T-helper 22 cell (primary cell): Measurements from ENCODE around the gene ASCC3.
A peak's percentile ranks its signal among the peaks of the same experiment; 100 is the strongest.
"Not testable (repeated sequence)": the region's sequence is repeated elsewhere in the genome, so short reads cannot be mapped to it uniquely, and the experiment has no call there.

ENCODE experiments used
- DNase-seq: peaks from one replicate; pipeline ENCODE4 v3.0.0-alpha.2; 2020; ENCODE audit warnings: low read depth

The ASCC3 gene

GRCh38 chr6:100880853-100881706, at the start of gene ASCC3:
Gene ASCC3, minus strand, starts transcription at chr6:100881329. Its CDS starts 13,332 bp downstream, at chr6:100867997.
- DNase-seq = peak; percentile 80

GRCh38 chr6:100925749-100926148, 44.6 kb upstream of the ASCC3 start:
- no peak for DNase-seq

- DNase-seq = no peak
These were observed 43.6 kb upstream of the ASCC3 start for GRCh38 chr6:100924534-100925227.

- no peak for DNase-seq
These were observed 42.5 kb upstream of the ASCC3 start for GRCh38 chr6:100923481-100924165.

GRCh38 chr6:100920028-100920605, 39.0 kb upstream of the ASCC3 start:
- DNase-seq = no peak

GRCh38 chr6:100918152-100918551, 37.0 kb upstream of the ASCC3 start:
- no peak for DNase-seq

- no peak for DNase-seq
These were observed 34.7 kb upstream of the ASCC3 start for GRCh38 chr6:100915876-100916275.

- DNase-seq = no peak
These were observed 32.5 kb upstream of the ASCC3 start for GRCh38 chr6:100913400-100914276.

GRCh38 chr6:100906325-100906724, 25.2 kb upstream of the ASCC3 start:
- no peak for DNase-seq

GRCh38 chr6:100905067-100905466, 23.9 kb upstream of the ASCC3 start:
- DNase-seq = no peak

GRCh38 chr6:100904316-100904715, 23.2 kb upstream of the ASCC3 start:
- no peak for DNase-seq

GRCh38 chr6:100901582-100901981, 20.5 kb upstream of the ASCC3 start:
- no peak for DNase-seq

- no peak for DNase-seq
These were observed 18.1 kb upstream of the ASCC3 start for GRCh38 chr6:100899202-100899601.

GRCh38 chr6:100897671-100898070, 16.5 kb upstream of the ASCC3 start:
- DNase-seq = no peak

GRCh38 chr6:100893743-100894142, 12.6 kb upstream of the ASCC3 start:
- no peak for DNase-seq

GRCh38 chr6:100892693-100893092, 11.6 kb upstream of the ASCC3 start:
- no peak for DNase-seq

GRCh38 chr6:100892116-100892515, 11.0 kb upstream of the ASCC3 start:
- no peak for DNase-seq

GRCh38 chr6:100891079-100891478, 9.9 kb upstream of the ASCC3 start:
- no peak for DNase-seq

GRCh38 chr6:100890646-100891045, 9.5 kb upstream of the ASCC3 start:
- not testable (repeated sequence) for DNase-seq

GRCh38 chr6:100889351-100889750, 8.2 kb upstream of the ASCC3 start:
- DNase-seq = no peak

- DNase-seq = no peak
These were observed 4.9 kb upstream of the ASCC3 start for GRCh38 chr6:100886076-100886475.
